GM19452 (cell line): Measurements from ENCODE around the gene AK9.

ENCODE experiments used
- ATAC-seq: cut with Tn5 transposase; IDR thresholded peaks from one replicate; pipeline ENCODE4 v1.9.1; 2021; ENCODE audit not compliant: unreplicated experiment

AK9 gene

DNA sequence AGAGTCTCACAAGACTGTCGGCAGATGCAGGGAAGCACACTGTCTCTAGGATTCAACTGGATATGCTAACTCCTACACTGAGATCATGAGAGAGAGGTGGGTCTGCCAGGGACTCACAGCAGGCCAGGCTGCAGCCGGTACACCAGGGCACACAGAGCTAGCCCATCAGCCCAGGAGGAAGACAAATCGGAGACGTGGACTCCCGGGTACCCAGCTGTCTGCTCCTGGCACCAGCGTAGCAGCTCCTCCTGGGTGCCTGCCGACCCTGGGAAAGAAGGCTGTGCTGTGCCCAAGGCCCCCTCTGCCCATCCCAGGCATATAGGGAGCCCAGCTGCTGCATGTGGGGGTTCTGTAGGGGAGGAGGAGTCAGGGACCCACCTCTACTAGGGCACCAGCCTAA, 242.4 kb downstream of the AK9 start:
- no peak for ATAC-seq

- ATAC-seq, result no peak
Measured at GRCh38 chr6:109447878-109448555, 243.0 kb downstream of the AK9 start.

GRCh38 chr6:109447087-109447486, 243.9 kb downstream of the AK9 start:
- ATAC-seq, result no peak

- no peak for ATAC-seq
Measured at GRCh38 chr6:109446541-109446940, 244.5 kb downstream of the AK9 start.

DNA sequence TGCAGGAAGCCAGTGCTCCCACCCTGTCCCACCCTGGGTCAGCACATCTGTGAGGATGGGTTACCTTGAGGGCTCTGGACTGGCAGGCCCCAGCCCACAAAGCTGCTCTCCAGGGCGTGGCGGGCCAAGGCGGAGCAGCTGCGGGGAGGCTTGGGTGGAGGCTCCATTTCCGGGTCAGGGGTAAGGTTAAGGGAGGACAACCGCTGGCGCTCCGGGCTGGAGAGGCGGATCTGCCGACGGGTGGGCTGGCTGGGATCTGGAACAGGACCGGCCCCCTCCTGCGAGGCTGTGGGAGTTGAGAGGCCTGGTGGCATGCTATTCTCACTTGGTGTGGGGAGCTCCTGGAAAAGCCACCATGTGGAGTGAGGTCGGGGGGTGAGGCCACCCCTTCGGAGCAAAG, 244.9 kb downstream of the AK9 start:
- ATAC-seq, result no peak

GRCh38 chr6:109445382-109445781, 245.6 kb downstream of the AK9 start:
- ATAC-seq, result no peak

GRCh38 chr6:109443425-109443950, 247.5 kb downstream of the AK9 start:
- no peak for ATAC-seq
